Chondrocyte (in vitro differentiated cells): Measurements from ENCODE around the gene TRPM3. TPM values are rescaled to one million over a fixed set of nuclear protein-coding genes. Genes with fewer than 3 reads are reported as not detected.

ENCODE experiments used
- DNase-seq: peaks from one replicate; pipeline ENCODE4 v3.0.0; 2021; ENCODE audit warnings: mixed read lengths, low spot score
- H3K27ac Mint-ChIP-seq: one replicate; pipeline ENCODE4 v1.8.0; 2021; ENCODE audit warnings: mild to moderate bottlenecking, moderate library complexity, mixed read lengths; ENCODE audit not compliant: unreplicated experiment
- H3K27me3 Mint-ChIP-seq: 2 replicates; pipeline ENCODE4 v1.8.0; 2021; ENCODE audit warnings: low read depth, mixed read lengths
- H3K36me3 Mint-ChIP-seq: 2 replicates; pipeline ENCODE4 v1.8.0; 2021; ENCODE audit warnings: low read depth, mixed read lengths
- H3K4me1 Mint-ChIP-seq: 2 replicates; pipeline ENCODE4 v1.8.0; 2021; ENCODE audit warnings: low read depth, mild to moderate bottlenecking, mixed read lengths
- H3K4me3 Mint-ChIP-seq: one replicate; pipeline ENCODE4 v1.8.0; 2021; ENCODE audit warnings: mild to moderate bottlenecking, moderate library complexity, mixed read lengths; ENCODE audit not compliant: unreplicated experiment
- H3K9me3 Mint-ChIP-seq: 2 replicates; pipeline ENCODE4 v1.8.0; 2021; ENCODE audit warnings: low read depth, mixed read lengths
- total RNA-seq: library from RNA; stranded (reverse); gene quantifications from 3 replicates; pipeline ENCODE4 v1.2.1, GENCODE V29; 2021
- TF ChIP-seq, protein P1 (sequence below): fragments of 200-600 bp; sonication (generic); IDR thresholded peaks from 2 replicates; pipeline ENCODE4 v1.5.0; 2021; ENCODE audit warnings: antibody characterized with exemption, mild to moderate bottlenecking, moderate library complexity

Gene TRPM3
- total RNA-seq, 1 donor from 2014 or later = not detected

DNA sequence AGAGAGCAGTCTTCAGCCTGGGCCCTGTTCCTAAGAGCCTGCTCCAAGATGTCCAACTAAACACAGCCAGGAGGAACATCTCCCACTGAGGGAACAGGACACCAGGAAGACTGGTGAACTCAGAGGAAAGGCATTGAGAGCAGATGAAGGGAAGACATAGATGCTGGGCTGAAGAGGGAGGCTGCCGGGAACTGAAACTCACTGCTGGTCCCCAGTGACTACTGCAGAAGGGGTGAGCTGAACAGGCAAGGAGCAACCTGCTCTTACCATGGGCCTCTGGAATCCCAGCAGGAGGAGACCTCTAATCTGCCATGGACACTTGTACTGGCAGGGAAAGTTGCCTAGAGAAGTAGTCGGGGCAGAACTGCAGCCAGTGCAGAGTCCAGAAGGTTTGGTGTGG lies 95.7 kb downstream of the TRPM3 start:
- Mint-ChIP-seq H3K9me3 (no peaks in the 10 kb centered on the region), H3K4me3 (no peak overlapping the region), H3K27me3 (peaks cover 24% of the 10 kb centered on the region), H3K36me3 (no peaks in the 10 kb centered on the region), H3K4me1 (no peaks in the 10 kb centered on the region), H3K27ac (no peak overlapping the region)
- no peak for DNase-seq
- TF ChIP-seq, protein P1, sequence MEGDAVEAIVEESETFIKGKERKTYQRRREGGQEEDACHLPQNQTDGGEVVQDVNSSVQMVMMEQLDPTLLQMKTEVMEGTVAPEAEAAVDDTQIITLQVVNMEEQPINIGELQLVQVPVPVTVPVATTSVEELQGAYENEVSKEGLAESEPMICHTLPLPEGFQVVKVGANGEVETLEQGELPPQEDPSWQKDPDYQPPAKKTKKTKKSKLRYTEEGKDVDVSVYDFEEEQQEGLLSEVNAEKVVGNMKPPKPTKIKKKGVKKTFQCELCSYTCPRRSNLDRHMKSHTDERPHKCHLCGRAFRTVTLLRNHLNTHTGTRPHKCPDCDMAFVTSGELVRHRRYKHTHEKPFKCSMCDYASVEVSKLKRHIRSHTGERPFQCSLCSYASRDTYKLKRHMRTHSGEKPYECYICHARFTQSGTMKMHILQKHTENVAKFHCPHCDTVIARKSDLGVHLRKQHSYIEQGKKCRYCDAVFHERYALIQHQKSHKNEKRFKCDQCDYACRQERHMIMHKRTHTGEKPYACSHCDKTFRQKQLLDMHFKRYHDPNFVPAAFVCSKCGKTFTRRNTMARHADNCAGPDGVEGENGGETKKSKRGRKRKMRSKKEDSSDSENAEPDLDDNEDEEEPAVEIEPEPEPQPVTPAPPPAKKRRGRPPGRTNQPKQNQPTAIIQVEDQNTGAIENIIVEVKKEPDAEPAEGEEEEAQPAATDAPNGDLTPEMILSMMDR = no peak

DNA sequence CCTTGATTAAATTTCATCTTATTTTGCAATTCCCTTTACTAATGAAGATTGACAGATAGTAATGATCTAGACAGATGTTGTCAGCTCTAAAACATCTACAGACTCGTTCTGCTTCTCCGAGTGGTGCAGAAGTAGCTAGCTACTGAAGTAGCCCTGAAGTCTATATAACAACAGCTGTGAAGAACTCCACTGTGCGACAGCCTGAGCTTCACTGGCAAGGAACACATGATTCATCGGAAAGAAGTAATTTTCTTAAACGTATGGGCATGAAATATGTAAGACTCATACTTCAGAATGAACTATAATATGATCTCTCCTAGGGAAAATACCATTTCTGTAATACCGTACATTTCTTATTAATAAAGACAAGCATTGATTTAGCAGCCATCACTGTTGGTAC lies 96.2 kb downstream of the TRPM3 start:
- H3K9me3 Mint-ChIP-seq = no peaks in the 10 kb centered on the region
- peaks cover 24% of the 10 kb centered on the region for H3K27me3 Mint-ChIP-seq
- TF ChIP-seq, protein P1 = no peak
- H3K27ac Mint-ChIP-seq = no peak overlapping the region
- no peaks in the 10 kb centered on the region for H3K36me3 Mint-ChIP-seq
- DNase-seq = no peak
- no peak overlapping the region for H3K4me3 Mint-ChIP-seq
- no peaks in the 10 kb centered on the region for H3K4me1 Mint-ChIP-seq

DNA sequence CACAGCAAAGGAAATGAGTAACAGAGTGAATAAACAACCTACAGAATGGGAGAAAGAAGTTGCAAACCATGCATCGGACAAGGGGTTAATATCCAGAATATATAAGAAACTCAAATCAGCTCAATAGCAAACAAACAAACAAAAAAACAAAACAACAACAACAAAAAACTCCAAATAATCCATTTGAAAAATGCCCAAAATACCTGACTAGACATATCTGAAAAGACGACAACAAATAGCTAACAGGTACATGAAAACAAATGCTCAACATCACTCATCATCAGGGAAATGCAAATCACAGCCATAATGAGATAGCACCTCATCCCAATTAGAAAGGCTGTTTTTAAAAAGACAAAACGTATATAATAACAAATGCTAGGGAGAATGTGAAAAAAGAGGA lies 111.2 kb downstream of the TRPM3 start:
- Mint-ChIP-seq H3K4me3 (no peak overlapping the region), H3K36me3 (no peaks in the 10 kb centered on the region), H3K27ac (no peak overlapping the region), H3K27me3 (peaks cover 6% of the 10 kb centered on the region), H3K9me3 (peaks cover 10% of the 10 kb centered on the region), H3K4me1 (no peaks in the 10 kb centered on the region)
- no peak for DNase-seq
- TF ChIP-seq, protein P1 = no peak

DNA sequence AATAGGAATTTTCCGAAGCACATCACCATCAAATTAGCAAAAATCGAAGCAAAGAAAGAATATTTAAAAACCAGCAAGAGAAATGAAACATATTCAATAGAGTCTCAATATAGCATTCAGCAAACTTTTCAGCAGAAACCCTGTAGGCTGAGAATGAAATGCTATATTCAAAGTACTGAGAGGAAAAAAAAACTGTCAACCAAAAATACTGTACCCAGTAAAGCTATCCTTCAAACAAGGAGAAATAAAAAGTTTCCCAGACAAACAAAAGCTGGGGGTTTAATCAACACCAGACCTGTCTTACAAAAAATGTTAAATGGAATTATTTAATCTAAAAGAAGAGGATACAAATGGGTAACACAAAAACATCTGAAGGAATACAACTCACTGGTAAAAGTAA lies 116.0 kb downstream of the TRPM3 start:
- H3K4me1 Mint-ChIP-seq = no peaks in the 10 kb centered on the region
- H3K27me3 Mint-ChIP-seq = peaks cover 6% of the 10 kb centered on the region
- no peak overlapping the region for H3K27ac Mint-ChIP-seq
- no peak for DNase-seq
- H3K9me3 Mint-ChIP-seq = peaks cover 15% of the 10 kb centered on the region
- H3K4me3 Mint-ChIP-seq = no peak overlapping the region
- TF ChIP-seq, protein P1 = no peak
- peaks cover 3% of the 10 kb centered on the region for H3K36me3 Mint-ChIP-seq

DNA sequence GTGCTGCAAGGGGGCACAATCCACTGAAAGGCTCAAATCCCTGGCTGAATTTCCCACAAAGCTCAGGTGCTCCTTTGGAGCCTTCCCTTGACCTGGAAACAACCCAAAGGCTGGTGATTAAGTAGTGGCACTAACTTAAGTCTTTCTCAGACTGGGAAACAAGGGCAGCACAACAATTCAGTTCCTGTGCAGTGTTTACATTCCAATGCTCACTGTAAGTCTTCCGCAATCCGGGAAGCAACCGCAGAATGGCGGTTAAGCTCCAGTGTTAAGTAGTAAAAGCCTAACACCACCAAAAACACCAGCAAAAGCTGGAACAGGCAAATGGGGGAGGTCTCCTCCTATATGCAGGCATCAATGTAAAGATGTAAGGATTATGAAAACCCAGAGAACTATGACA lies 117.2 kb downstream of the TRPM3 start:
- Mint-ChIP-seq H3K27ac (no peak overlapping the region), H3K27me3 (no peaks in the 10 kb centered on the region), H3K4me1 (peaks cover 9% of the 10 kb centered on the region), H3K9me3 (peaks cover 15% of the 10 kb centered on the region), H3K4me3 (no peak overlapping the region), H3K36me3 (peaks cover 3% of the 10 kb centered on the region)
- TF ChIP-seq, protein P1 = no peak
- DNase-seq = no peak
